Hepatocyte (in vitro differentiated cells): ENCODE data around the gene LGR5.
"Not testable (repeated sequence)": the region's sequence is repeated elsewhere in the genome, so short reads cannot be mapped to it uniquely, and the experiment has no call there.

Experiments used
- CTCF ChIP-seq: fragments of 200-600 bp; sonication (generic); IDR thresholded peaks from 2 replicates; pipeline ENCODE4 v1.5.1; 2016; ENCODE audit warnings: antibody characterized with exemption, mild to moderate bottlenecking; ENCODE audit not compliant: poor library complexity
- EZH2 ChIP-seq: fragments of 200-600 bp; sonication (generic); IDR thresholded peaks from 2 replicates; pipeline ENCODE4 v1.6.1; 2016; ENCODE audit warnings: antibody characterized with exemption, mild to moderate bottlenecking, borderline replicate concordance
- EZH2phosphoT487 ChIP-seq: fragments of 200-600 bp; sonication (generic); IDR thresholded peaks from one replicate; pipeline ENCODE4 v1.6.1; 2018; ENCODE audit warnings: antibody characterized with exemption, mild to moderate bottlenecking, low read depth, moderate library complexity; ENCODE audit not compliant: unreplicated experiment, severe bottlenecking

GRCh38 chr12:71569885-71570284 is 130.3 kb downstream of the LGR5 start:
- TF ChIP-seq CTCF, EZH2, EZH2phosphoT487: not testable (repeated sequence)
